Omental fat pad (tissue), 4 donors: ENCODE measurements around the gene TIMM10. TPM values are rescaled to one million over a fixed set of nuclear protein-coding genes. Genes with fewer than 3 reads are reported as not detected.

Experiments used
- ATAC-seq: fragments of 150-250 bp; one replicate; pipeline ENCODE4 v1.9.1; 2016; ENCODE audit warnings: mild to moderate bottlenecking, moderate library complexity; ENCODE audit not compliant: low FRiP score
- DNase-seq: peaks from one replicate; pipeline ENCODE4 v3.0.0-alpha.2; 2019; ENCODE audit warnings: low spot score
- CTCF ChIP-seq, 3 donors: fragments of 450-650 bp; IDR thresholded peaks; one replicate each; pipeline ENCODE4 v1.5.1; 2016 to 2017; ENCODE audit warnings: antibody characterized with exemption in 3 of 3, mild to moderate bottlenecking in 3 of 3, moderate library complexity in 2 of 3
- total RNA-seq, 4 donors: library from RNA; depleted of rRNA; stranded (reverse); fragments of >200 nt; gene quantifications; one replicate each; pipeline ENCODE4 v1.1.0, GENCODE V29; 2016

The TIMM10 gene
- total RNA-seq, 4 donors from 2014 or later, result 42.9 to 49.0 (median 45.9) TPM

GRCh38 chr11:57483562-57483918 is 47.0 kb downstream of the TIMM10 start:
- ATAC-seq, result no peak
- TF ChIP-seq CTCF (IDR thresholded peaks at IDR 0.05), result no peak
- DNase-seq, result no peak

GRCh38 chr11:57482782-57483561 is 47.6 kb downstream of the TIMM10 start:
- ATAC-seq (peak; percentile 76), DNase-seq (peak; percentile 28)
- peak in 2 of 3 donors; percentile 46 to 72 for TF ChIP-seq CTCF (IDR thresholded peaks at IDR 0.05)

- DNase-seq, result no peak
- no peak for ATAC-seq
- TF ChIP-seq CTCF (IDR thresholded peaks at IDR 0.05), result no peak
Observed at GRCh38 chr11:57481915-57482781, 48.4 kb downstream of the TIMM10 start.

GRCh38 chr11:57481315-57481714 is 49.2 kb downstream of the TIMM10 start:
- DNase-seq, result no peak
- no peak for TF ChIP-seq CTCF (IDR thresholded peaks at IDR 0.05)
- no peak for ATAC-seq

GRCh38 chr11:57480409-57481137 is 50.0 kb downstream of the TIMM10 start:
- ATAC-seq, result no peak
- no peak for DNase-seq
- peak in 1 of 3 donors; percentile 55 for TF ChIP-seq CTCF (IDR thresholded peaks at IDR 0.05)

GRCh38 chr11:57479911-57480310 is 50.6 kb downstream of the TIMM10 start:
- DNase-seq, result no peak
- no peak for ATAC-seq
- no peak for TF ChIP-seq CTCF (IDR thresholded peaks at IDR 0.05)
